ENCODE data around the gene FPR2.

FPR2 gene

DNA sequence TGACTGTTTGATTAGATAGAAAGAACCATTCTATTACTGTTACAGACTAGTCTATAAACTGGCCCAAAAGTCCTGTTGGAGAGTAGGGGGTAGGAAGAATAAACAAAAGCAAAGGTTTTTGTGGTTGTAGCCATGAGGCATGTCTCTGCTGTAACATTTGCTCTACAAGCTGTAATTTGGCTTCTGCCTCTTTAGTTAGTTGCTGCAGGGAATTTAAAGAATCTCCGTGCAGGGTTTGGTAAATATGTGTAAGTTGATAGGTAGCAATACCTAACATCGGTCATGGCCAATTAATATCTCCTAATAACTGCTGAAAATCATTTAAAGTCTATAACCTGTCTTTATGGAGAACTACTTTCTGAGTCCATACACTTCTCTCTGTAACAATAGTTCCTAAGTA, 46.9 kb downstream of the FPR2 start:
- no peak for DNase-seq

DNA sequence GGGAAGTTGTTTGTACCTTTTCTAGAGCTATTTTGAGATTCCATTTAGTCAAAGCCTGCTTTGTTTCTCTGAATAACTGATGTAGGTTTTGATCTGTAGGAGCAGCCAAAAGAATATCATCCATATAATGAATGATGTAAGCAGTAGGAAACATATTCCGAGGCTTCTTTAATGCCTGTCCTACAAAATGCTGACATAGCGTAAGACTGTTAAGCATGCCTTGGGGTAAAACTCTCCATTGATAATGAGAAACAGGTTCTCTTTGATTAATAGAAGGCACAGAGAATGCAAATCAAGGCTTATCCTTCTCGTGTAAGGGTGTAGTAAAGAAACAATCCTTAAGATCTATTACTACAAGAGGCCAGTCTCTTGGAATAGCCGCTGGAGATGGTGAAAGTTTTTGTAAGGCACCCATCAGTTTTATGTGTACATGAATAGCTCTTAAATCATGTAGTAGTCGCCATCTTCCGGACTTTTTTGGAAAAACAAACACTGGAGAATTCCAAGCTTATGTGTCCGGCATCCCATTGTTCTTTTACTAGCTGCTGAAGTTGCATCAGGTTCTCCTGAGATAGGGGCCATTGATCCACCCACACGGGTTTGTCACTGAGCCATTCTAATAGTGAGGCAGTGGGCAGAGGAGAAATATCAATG, 47.5 kb downstream of the FPR2 start:
- DNase-seq: no peak

DNA sequence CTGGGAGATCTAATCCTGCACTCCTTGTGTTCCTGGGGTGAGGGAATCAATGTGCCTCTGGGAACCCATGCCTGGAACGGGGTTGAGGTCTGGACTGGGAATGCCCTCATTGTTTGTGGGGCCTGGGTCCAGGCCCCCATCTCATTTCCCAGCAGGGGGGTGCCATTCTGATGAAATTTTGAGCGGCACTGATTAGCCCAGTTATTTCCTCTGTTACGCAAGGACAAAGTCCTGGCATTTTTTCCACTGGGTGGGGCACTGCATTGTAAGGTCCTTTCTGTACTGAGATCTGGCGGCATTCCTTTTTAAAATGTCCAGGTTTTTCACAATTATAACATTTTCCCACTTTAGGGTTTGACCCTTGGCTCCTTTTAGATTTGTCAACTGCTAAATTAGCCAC, 48.8 kb downstream of the FPR2 start:
- no peak for DNase-seq

DNA sequence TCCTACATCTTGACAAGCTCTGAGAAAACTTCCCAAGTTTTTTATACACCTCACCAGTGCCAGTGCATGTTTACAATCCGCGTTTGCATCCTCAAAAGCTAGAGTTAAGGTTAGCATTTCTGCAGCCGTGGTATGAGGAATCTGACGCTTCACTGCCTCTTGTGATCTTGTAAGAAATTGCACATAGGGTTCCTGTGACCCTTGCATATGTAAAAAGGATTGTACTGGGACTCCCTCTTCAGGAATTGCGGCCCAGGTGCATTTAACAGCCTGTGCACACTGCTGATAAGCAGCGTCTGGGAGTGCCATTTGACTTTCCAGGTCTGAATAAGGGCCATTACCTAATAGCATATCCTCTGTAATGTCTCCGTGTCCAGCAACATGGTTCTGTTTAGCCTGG, 49.2 kb downstream of the FPR2 start:
- no peak for DNase-seq

DNA sequence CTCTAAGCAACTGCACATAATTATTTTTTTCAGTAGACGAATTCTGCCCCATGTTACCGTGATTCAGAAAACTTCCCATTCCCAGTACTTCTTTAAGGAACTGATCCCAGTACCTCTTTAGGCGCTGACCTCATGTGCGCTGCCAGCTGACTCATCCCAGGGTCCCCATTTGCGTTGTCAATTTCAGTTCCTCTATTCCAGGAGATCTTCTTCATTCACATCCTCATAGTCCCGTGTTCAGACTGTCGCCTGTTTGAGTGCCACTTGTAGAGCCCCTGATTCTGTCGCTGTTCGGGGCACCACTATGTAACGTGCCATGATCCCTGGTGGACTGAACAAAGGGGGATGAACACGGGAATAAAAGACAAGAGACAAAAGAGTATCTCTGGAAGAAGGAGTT, 50.4 kb downstream of the FPR2 start:
- no peak for DNase-seq

DNA sequence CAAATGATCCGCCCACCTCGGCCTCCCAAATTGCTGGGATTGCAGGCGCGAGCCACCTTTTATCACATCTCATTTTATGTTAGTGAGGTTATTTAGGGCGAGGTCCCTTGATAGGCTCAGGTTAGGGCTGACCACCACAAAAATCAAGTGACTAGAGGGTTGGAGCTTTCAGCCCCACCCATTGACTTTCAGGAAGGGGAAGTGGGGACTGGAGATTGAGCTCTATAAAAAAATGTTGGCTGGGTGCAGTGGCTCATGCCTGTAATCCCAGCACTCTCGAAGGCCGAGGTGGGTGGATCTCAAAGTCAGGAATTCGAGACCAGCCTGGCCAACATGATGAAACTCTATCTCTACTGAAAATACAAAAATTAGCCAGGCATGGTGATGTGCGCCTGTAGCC, 54.1 kb downstream of the FPR2 start:
- DNase-seq: no peak

DNA sequence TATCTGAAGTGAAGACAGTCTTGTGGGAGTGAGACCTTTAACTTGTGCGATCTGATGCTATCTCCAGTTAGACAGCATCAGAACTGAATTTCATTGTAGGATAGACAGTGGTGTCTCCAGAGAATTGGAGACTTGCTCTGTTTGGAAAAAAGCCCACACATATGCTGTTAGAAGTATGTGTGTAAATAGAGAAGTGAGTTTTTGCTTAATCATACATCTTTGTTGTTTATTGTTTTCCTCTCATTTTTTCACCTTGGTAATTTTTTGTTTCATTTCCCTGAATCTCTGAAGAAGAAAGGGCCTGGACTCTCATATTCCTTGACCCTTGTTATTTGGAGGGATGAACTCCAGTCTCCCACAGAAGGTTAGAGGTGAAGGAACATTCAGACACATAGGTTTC, 55.7 kb downstream of the FPR2 start:
- DNase-seq: no peak

DNA sequence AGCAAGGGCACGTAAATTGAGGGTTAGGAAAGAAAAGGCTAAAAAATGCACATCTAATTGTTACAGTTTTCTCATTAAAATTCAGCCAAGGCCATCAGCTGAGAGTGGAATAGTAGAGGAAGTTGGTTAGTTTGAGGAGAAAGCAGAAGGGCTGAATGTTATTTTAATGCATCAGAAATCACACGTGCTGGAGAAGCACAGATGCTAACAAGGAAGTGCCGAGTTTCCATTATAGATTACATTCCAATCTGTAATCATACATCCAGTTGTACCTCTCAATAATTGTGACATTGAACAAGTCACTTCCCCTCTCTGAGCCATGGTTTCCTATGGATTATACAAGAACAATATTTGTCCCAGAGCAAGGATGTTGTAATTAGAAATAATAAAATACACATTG, 59.0 kb downstream of the FPR2 start:
- no peak for DNase-seq

All from T-helper 2 cell (primary cell).